ENCODE data around the gene DTNBP1.

GRCh38 chr6:15557174-15557573, 105.7 kb downstream of the DTNBP1 start:
- TF ChIP-seq CTCF (IDR thresholded peaks at IDR 0.05) (no peak), POLR2A (IDR thresholded peaks at IDR 0.05) (no peak)

Data from adrenal gland (tissue), 5 donors.